MV-4-11 (cell line): ENCODE data around the gene ZNF182.
"Not testable (repeated sequence)": the region's sequence is repeated elsewhere in the genome, so short reads cannot be mapped to it uniquely, and the experiment has no call there.

Source experiments
- DNase-seq: peaks from one replicate; lab custom pipeline; 2025; lab: John Stamatoyannopoulos, UW

ZNF182 gene

GRCh38 chrX:48001260-48001659 is 2.5 kb downstream of the ZNF182 start:
- no peak for DNase-seq

GRCh38 chrX:47992669-47993068 is 11.1 kb downstream of the ZNF182 start:
- no peak for DNase-seq

- DNase-seq: no peak
Measured at GRCh38 chrX:47992095-47992380, 11.8 kb downstream of the ZNF182 start.

- DNase-seq: peak; percentile 45
Measured at GRCh38 chrX:47991263-47992094, 12.3 kb downstream of the ZNF182 start.

GRCh38 chrX:47976254-47977151 is 27.3 kb downstream of the ZNF182 start:
- peak; percentile 0 for DNase-seq

GRCh38 chrX:47973235-47973634 is 30.6 kb downstream of the ZNF182 start:
- DNase-seq: no peak

GRCh38 chrX:47965526-47965925 is 38.3 kb downstream of the ZNF182 start:
- DNase-seq: not testable (repeated sequence)

- DNase-seq: not testable (repeated sequence)
Measured at GRCh38 chrX:47961830-47962229, 42.0 kb downstream of the ZNF182 start.

GRCh38 chrX:47960406-47960805 is 43.4 kb downstream of the ZNF182 start:
- peak; percentile 74 for DNase-seq

GRCh38 chrX:47958761-47959342 is 44.9 kb downstream of the ZNF182 start:
- DNase-seq: no peak

GRCh38 chrX:47958206-47958605 is 45.6 kb downstream of the ZNF182 start:
- not testable (repeated sequence) for DNase-seq

GRCh38 chrX:47956016-47956415 is 47.8 kb downstream of the ZNF182 start:
- no peak for DNase-seq

GRCh38 chrX:47955295-47955694 is 48.5 kb downstream of the ZNF182 start:
- not testable (repeated sequence) for DNase-seq

GRCh38 chrX:47941423-47941822 is 62.4 kb downstream of the ZNF182 start:
- no peak for DNase-seq

GRCh38 chrX:47940448-47940847 is 63.3 kb downstream of the ZNF182 start:
- no peak for DNase-seq

- no peak for DNase-seq
Measured at GRCh38 chrX:47936940-47937317, 66.9 kb downstream of the ZNF182 start.

GRCh38 chrX:47936224-47936939 is 67.4 kb downstream of the ZNF182 start:
- no peak for DNase-seq

GRCh38 chrX:47933946-47934345 is 69.8 kb downstream of the ZNF182 start:
- no peak for DNase-seq

GRCh38 chrX:47931970-47932369 is 71.8 kb downstream of the ZNF182 start:
- DNase-seq: not testable (repeated sequence)

- DNase-seq: peak; percentile 51
Measured at GRCh38 chrX:47927212-47927611, 76.6 kb downstream of the ZNF182 start.
